Testis (tissue), 3 donors: Measurements from ENCODE around the gene IGFBP1. TPM values are rescaled to one million over a fixed set of nuclear protein-coding genes. Genes with fewer than 3 reads are reported as not detected.

ENCODE experiments used
- DNase-seq: peaks from one replicate; pipeline ENCODE4 v3.0.0-alpha.2; 2019
- H3K27ac ChIP-seq, 2 donors: fragments of 200-600 bp; sonication (generic); one replicate each; pipeline ENCODE4 v1.5.1; 2019
- H3K27me3 ChIP-seq: fragments of 200-600 bp; sonication (generic); one replicate; pipeline ENCODE4 v1.5.1; 2019
- H3K36me3 ChIP-seq: fragments of 200-600 bp; sonication (generic); one replicate; pipeline ENCODE4 v1.5.1; 2017; ENCODE audit warnings: low read depth; ENCODE audit errors: missing control alignments
- H3K4me1 ChIP-seq: fragments of 200-600 bp; sonication (generic); one replicate; pipeline ENCODE4 v1.5.1; 2019
- H3K4me3 ChIP-seq, 2 donors: fragments of 200-600 bp; sonication (generic); one replicate each; pipeline ENCODE4 v1.5.1; 2017 to 2019
- H3K9me3 ChIP-seq: fragments of 200-600 bp; sonication (generic); one replicate; pipeline ENCODE4 v1.5.1; 2017
- POLR2A ChIP-seq: fragments of 450-650 bp; IDR thresholded peaks from one replicate; pipeline ENCODE4 v1.6.1; 2017; ENCODE audit warnings: antibody characterized with exemption, mild to moderate bottlenecking, moderate library complexity
- WGBS, 2 donors: methylation state at CpG; one replicate each; pipeline ENCODE4 v1.1.5; 2018; 5-methylcytosine and 5-hydroxymethylcytosine counted together
- intact Hi-C: fragments of 100-400 bp; cut with DNase I; formaldehyde crosslinking; loops from one replicate; pipeline ENCODE4 v1.15.1; 2023; ENCODE audit warnings: low total_unique reads
- polyA plus RNA-seq: library from polyadenylated mRNA; stranded (reverse); fragments of 350-450 nt; fragmentation: Illumina TruSeq; extraction: RNeasy Lipid Tissue Mini Kit (QIAGEN cat#74804); gene quantifications from one replicate; pipeline ENCODE4 v1.2.3, GENCODE V29; 2014; ENCODE audit warnings: low read depth, low replicate concordance; ENCODE audit not compliant: insufficient read depth
- total RNA-seq, 2 donors: library from RNA; depleted of rRNA; stranded (reverse); fragments of >200 nt; gene quantifications; one replicate each; pipeline ENCODE4 v1.2.3, GENCODE V29; 2016
- TF ChIP-seq, protein P1 (sequence below), 3 experiments: fragments of 450-650 bp in 2 of 3; fragments of 200-600 bp in 1 of 3; sonication (generic) in 1 of 3; IDR thresholded peaks; one replicate each; pipeline ENCODE4 v1.5.1; 2016 to 2019; ENCODE audit warnings: antibody characterized with exemption in 3 of 3, mild to moderate bottlenecking in 2 of 3, moderate library complexity in 1 of 3

IGFBP1 gene
- total and polyA plus RNA-seq, 3 donors from 2014 or later, result 0.33 to 0.50 TPM; not detected in 1

DNA sequence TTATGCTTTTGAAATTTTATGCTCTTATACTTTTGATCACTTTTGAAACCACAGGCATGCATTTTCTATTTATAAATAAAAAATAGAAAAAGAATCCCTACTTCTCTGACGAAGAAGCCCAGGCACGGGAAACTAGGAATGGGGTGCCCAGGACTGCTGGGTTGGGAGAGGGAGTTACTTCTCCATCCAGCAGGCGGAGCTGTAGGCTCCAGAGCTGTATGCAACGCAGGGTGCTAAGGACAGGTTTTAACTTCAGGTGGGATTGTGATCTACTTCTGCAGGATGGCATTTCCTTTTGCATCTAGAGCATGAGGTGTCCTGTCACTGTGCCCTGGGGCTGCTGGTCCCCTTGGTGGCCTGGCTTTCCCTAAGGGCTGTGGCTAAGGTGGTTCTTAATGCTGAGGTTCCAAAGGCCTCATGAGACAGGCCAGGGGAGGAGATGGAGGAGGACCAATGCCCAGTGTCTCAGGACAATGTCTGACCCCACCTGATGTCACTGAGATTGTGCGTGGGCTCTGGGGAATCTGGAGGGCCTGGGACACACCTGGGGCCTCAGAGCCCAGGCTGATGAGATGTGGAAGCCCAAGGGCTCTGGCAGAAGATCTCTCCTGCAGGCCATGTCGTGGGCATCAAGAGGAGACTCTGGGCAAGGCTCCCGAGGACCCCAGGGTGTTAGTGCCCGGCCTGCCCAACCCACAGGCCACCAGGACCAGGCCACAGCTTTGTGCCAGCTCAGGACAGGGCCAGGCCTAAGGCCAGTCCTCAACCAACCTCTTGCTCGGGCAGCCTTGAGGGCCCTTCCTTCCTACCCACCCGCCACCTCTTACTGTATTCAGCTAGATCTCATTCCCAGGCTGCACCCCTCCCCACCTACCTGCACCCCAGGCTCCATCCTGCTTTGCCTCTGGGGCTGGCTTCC, 15.9 kb upstream of the IGFBP1 start:
- no peak overlapping the region for H3K27ac ChIP-seq
- no peaks in the 10 kb centered on the region for H3K27me3 ChIP-seq
- DNase-seq, result no peak
- H3K4me1 ChIP-seq, result no peaks in the 10 kb centered on the region
- intact Hi-C loops, result no loop called here
- no peaks in the 10 kb centered on the region for H3K9me3 ChIP-seq
- TF ChIP-seq, protein P1, sequence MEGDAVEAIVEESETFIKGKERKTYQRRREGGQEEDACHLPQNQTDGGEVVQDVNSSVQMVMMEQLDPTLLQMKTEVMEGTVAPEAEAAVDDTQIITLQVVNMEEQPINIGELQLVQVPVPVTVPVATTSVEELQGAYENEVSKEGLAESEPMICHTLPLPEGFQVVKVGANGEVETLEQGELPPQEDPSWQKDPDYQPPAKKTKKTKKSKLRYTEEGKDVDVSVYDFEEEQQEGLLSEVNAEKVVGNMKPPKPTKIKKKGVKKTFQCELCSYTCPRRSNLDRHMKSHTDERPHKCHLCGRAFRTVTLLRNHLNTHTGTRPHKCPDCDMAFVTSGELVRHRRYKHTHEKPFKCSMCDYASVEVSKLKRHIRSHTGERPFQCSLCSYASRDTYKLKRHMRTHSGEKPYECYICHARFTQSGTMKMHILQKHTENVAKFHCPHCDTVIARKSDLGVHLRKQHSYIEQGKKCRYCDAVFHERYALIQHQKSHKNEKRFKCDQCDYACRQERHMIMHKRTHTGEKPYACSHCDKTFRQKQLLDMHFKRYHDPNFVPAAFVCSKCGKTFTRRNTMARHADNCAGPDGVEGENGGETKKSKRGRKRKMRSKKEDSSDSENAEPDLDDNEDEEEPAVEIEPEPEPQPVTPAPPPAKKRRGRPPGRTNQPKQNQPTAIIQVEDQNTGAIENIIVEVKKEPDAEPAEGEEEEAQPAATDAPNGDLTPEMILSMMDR (IDR thresholded peaks at IDR 0.05), result peak in 1 of 3 experiments; percentile 13
- no peak for TF ChIP-seq POLR2A
- WGBS, 2 donors, result 61 to 85% methylated on average over 9 to 10 of the region's 10 CpGs
- H3K36me3 ChIP-seq, result no peaks in the 10 kb centered on the region
- no peak overlapping the region for H3K4me3 ChIP-seq

DNA sequence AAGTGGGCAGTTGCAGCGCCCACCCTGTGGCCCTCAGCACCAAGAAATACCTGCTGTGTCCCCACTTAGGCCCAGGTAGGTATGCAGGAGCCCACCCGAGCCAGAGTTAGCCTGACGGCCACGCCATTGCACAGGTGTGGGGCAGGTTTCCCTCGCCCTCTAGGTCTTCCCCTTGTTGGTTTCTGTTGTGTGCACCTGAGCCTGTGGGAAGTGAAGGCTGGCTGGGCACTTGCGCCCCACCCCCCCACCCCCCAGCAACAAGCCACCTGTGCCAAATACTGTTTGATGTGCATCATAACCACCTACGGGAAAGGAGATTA, 15.3 kb upstream of the IGFBP1 start, which contains the start of gene CCDC201:
CCDC201 (minus strand) TSS at position 48 of the 320 bp plus-strand sequence. CDS start 75 bp downstream, outside the sequence.
- H3K4me3 ChIP-seq, result no peak within 1 kb of the TSS
- 73 to 98% methylated on average over 5 to 7 of the region's 7 CpGs for WGBS, 2 donors
- intact Hi-C loops, result no loop called here
- TF ChIP-seq, protein P1 (IDR thresholded peaks at IDR 0.05), result no peak
- no peaks in the 10 kb centered on the region for H3K9me3 ChIP-seq
- no peaks in the 10 kb centered on the region for H3K36me3 ChIP-seq
- H3K27me3 ChIP-seq, result no peaks in the 10 kb centered on the region
- H3K4me1 ChIP-seq, result no peaks in the 10 kb centered on the region
- H3K27ac ChIP-seq, result no peak within 1 kb of the TSS
- no peak for DNase-seq

DNA sequence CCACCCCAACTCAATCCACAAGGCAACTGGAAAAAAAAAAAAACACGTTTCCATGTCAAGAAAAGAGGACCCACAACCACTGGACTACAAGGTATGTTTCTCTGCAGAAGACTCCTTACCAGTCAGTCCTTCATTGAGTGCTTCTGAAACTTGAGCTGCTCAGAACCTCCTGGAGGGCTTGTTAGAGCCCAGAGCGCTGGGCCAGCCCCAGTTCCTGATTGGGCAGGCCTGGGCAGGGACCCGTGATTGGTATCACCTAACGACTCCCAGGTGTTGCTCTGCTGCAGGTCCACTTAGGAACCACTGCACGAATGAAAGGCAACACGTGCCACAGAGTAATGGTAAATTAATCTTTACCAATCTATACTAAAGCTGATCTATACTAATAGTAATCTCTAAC, 14.9 kb upstream of the IGFBP1 start:
- H3K4me3 ChIP-seq, result no peak overlapping the region
- H3K27me3 ChIP-seq, result no peaks in the 10 kb centered on the region
- H3K9me3 ChIP-seq, result no peaks in the 10 kb centered on the region
- H3K27ac ChIP-seq, result no peak overlapping the region
- no peaks in the 10 kb centered on the region for H3K36me3 ChIP-seq
- DNase-seq, result no peak
- H3K4me1 ChIP-seq, result no peaks in the 10 kb centered on the region
- intact Hi-C loops, result no loop called here
- WGBS, 2 donors, result 77 to 90% methylated on average over 6 of the region's 6 CpGs
- TF ChIP-seq, protein P1 (IDR thresholded peaks at IDR 0.05), result no peak
- no peak for TF ChIP-seq POLR2A

DNA sequence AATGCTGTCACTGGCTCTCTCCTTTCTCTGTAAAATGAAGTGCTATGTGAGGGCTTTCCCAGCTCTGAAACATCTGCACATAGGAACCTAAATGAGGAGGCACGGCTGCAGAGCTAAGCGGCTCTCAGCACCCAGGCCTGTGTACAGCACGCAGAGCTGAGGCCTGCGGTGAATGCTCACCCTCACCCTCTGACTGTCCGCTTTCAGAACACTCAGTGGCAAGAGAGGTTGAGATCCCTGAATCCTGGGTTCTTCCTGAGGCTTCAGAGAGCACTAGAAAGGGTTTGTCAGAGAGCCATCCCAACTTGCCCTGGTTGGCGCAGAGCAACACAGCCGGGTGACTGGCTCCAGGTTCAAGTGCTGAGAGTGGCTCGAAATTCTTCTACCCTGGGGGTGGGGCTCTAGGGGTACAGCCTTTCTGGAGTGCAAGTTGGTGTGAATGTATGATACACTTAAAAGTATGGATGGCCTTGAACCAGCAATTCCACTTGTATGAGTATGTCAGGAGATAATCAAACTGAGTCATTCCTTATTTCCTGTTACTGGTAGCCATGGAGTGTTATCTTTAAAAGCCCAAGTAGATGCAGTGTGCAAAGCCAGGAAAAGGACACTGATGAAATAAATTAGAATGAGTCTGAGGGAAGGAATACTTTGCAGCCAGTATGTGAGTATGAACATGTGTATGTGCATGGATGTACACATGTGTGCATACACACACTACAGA, 13.7 kb upstream of the IGFBP1 start:
- Histone ChIP-seq H3K4me3 (no peak overlapping the region), H3K36me3 (no peaks in the 10 kb centered on the region), H3K4me1 (no peaks in the 10 kb centered on the region), H3K27me3 (no peaks in the 10 kb centered on the region), H3K27ac (no peak overlapping the region), H3K9me3 (no peaks in the 10 kb centered on the region)
- TF ChIP-seq, protein P1 (IDR thresholded peaks at IDR 0.05), result no peak
- TF ChIP-seq POLR2A, result no peak
- intact Hi-C loops, result no loop called here
- 89 to 92% methylated on average over 8 of the region's 8 CpGs for WGBS, 2 donors
- no peak for DNase-seq
